Upper lobe of left lung (tissue), 6 donors: ENCODE measurements around the gene CNTNAP2. TPM values are rescaled to one million over a fixed set of nuclear protein-coding genes. Genes with fewer than 3 reads are reported as not detected.

Experiments used
- ATAC-seq, 2 donors: fragments of 200-7000 bp; cut with Tn5 transposase; one replicate each; pipeline ENCODE4 v1.9.1; 2022; ENCODE audit warnings: mild to moderate bottlenecking in 2 of 2, moderate library complexity in 2 of 2; ENCODE audit not compliant: low FRiP score in 2 of 2
- DNase-seq, 2 donors: peaks; one replicate each; pipeline ENCODE4 v3.0.0-alpha.2; 2019 to 2020
- H3K27ac ChIP-seq, 4 donors: fragments of 200-600 bp; sonication (generic); one replicate each; pipeline ENCODE4 v1.5.1; 2016 to 2019
- H3K27me3 ChIP-seq, 4 donors: fragments of 200-600 bp; sonication (generic); one replicate each; pipeline ENCODE4 v1.5.1; 2017 to 2019
- H3K36me3 ChIP-seq, 4 donors: fragments of 200-600 bp; sonication (generic); one replicate each; pipeline ENCODE4 v1.5.1; 2016 to 2019
- H3K4me1 ChIP-seq, 4 donors: fragments of 200-600 bp; sonication (generic); one replicate each; pipeline ENCODE4 v1.5.1; 2018 to 2019
- H3K4me3 ChIP-seq, 4 donors: fragments of 200-600 bp; sonication (generic); one replicate each; pipeline ENCODE4 v1.5.1; 2017 to 2019; ENCODE audit warnings: mild to moderate bottlenecking in 2 of 4, moderate library complexity in 1 of 4
- H3K9me3 ChIP-seq, 4 donors: fragments of 200-600 bp; sonication (generic); one replicate each; pipeline ENCODE4 v1.5.1; 2018 to 2019
- EP300 ChIP-seq, 4 donors: sonication (generic); formaldehyde crosslinking; IDR thresholded peaks; one replicate each; pipeline ENCODE4 v1.5.1; 2017; ENCODE audit warnings: antibody characterized with exemption in 4 of 4, control low read depth in 2 of 4
- POLR2A ChIP-seq, 4 donors: fragments of 450-650 bp; IDR thresholded peaks; one replicate each; pipeline ENCODE4 v1.5.1; 2016 to 2017; ENCODE audit warnings: antibody characterized with exemption in 4 of 4, mild to moderate bottlenecking in 2 of 4
- POLR2AphosphoS5 ChIP-seq, 2 donors: sonication (generic); formaldehyde crosslinking; IDR thresholded peaks; one replicate each; pipeline ENCODE4 v1.5.1; 2017; ENCODE audit warnings: antibody characterized with exemption in 2 of 2
- WGBS, 2 donors: methylation state at CpG; one replicate each; pipeline ENCODE4 v1.1.5; 2017 to 2018; 5-methylcytosine and 5-hydroxymethylcytosine counted together
- total RNA-seq, 6 donors: library from RNA; depleted of rRNA in 4 of 6; stranded (reverse); fragments of >200 nt in 4 of 6; gene quantifications; one replicate each; pipeline versions ENCODE4 v1.1.0 to v1.2.1, GENCODE V29; 2016 to 2021
- TF ChIP-seq, protein P1 (sequence below), 6 experiments: fragments of 450-650 bp in 4 of 6; fragments of 200-600 bp in 2 of 6; sonication (generic) in 2 of 6; IDR thresholded peaks; one replicate each; pipeline ENCODE4 v1.5.1; 2016 to 2019; ENCODE audit warnings: antibody characterized with exemption in 6 of 6
- donor health status: DM: no; HTN: no; CAD: no; lungs with moderate emphysema.
- donor health status: DM: no; HTN: yes; CAD: no; lungs with severe emphysema.

CNTNAP2 gene
- total RNA-seq, 6 donors from 2014 or later: 0.06 to 1.0 (median 0.37) TPM

- Histone ChIP-seq H3K36me3 (no peaks in the 10 kb centered on the region), H3K9me3 (peaks cover 0 to 4% (median 0%) of the 10 kb centered on the region in 4 donors), H3K27me3 (no peaks in the 10 kb centered on the region), H3K27ac (no peak overlapping the region), H3K4me3 (no peak overlapping the region), H3K4me1 (no peaks in the 10 kb centered on the region)
- 87 to 88% methylated on average over 10 of the region's 10 CpGs for WGBS, 2 donors
- ATAC-seq (no peak), DNase-seq (no peak)
- TF ChIP-seq POLR2AphosphoS5 (IDR thresholded peaks at IDR 0.05) (no peak), POLR2A (IDR thresholded peaks at IDR 0.05) (no peak), EP300 (IDR thresholded peaks at IDR 0.05) (no peak)
- TF ChIP-seq, protein P1, sequence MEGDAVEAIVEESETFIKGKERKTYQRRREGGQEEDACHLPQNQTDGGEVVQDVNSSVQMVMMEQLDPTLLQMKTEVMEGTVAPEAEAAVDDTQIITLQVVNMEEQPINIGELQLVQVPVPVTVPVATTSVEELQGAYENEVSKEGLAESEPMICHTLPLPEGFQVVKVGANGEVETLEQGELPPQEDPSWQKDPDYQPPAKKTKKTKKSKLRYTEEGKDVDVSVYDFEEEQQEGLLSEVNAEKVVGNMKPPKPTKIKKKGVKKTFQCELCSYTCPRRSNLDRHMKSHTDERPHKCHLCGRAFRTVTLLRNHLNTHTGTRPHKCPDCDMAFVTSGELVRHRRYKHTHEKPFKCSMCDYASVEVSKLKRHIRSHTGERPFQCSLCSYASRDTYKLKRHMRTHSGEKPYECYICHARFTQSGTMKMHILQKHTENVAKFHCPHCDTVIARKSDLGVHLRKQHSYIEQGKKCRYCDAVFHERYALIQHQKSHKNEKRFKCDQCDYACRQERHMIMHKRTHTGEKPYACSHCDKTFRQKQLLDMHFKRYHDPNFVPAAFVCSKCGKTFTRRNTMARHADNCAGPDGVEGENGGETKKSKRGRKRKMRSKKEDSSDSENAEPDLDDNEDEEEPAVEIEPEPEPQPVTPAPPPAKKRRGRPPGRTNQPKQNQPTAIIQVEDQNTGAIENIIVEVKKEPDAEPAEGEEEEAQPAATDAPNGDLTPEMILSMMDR (IDR thresholded peaks at IDR 0.05): no peak
Measured at GRCh38 chr7:148385009-148385682, 2268.5 kb downstream of the CNTNAP2 start.

DNA sequence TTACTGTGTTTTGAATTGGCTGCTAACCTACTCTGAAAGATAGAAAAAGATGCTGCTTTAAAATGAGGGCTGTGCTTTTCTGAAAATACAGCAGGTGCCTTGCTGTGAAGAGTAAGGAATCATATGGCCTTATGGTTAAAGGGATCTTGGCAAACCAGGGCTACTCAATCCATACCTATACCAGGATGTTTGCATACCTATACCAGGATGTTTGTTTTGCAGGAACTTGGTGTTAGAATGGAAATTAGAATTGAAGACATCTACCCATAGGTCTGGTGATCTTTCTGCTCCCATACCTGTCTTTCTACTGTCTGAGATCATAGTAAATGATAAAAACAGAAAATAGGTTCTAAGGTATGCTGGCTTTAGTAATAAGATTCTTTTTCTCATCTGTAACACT is 2273.8 kb downstream of the CNTNAP2 start:
- H3K4me3 ChIP-seq: no peak overlapping the region
- no peak for DNase-seq
- TF ChIP-seq, protein P1 (IDR thresholded peaks at IDR 0.05): no peak
- no peak for TF ChIP-seq POLR2A (IDR thresholded peaks at IDR 0.05)
- no peak for TF ChIP-seq EP300 (IDR thresholded peaks at IDR 0.05)

DNA sequence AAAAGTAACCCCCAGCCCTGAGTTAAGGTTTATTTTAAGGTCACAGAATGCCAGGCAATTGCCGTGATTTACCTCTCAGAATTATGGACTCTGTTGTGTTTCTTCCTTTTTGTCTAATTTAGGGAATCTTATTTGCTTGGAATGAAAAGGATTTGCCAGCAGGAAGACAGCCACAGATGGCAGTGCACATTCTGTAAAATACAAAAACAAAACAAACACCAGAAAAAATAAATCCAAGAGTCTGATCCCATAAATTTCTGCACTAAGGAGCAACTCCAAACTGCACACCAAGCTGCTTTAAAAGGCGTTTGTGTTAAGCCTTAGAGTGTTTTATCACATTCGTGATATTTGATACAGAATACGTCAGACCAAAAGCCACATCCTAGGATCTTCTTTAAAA is 2275.0 kb downstream of the CNTNAP2 start:
- Histone ChIP-seq H3K4me3 (no peak overlapping the region), H3K27ac (no peak overlapping the region), H3K36me3 (no peaks in the 10 kb centered on the region), H3K9me3 (no peaks in the 10 kb centered on the region), H3K27me3 (no peaks in the 10 kb centered on the region), H3K4me1 (no peaks in the 10 kb centered on the region)
- WGBS, 2 donors: 79 to 82% methylated on average over 4 of the region's 4 CpGs
- ATAC-seq (no peak), DNase-seq (no peak)
- no peak for TF ChIP-seq EP300 (IDR thresholded peaks at IDR 0.05)
- no peak for TF ChIP-seq POLR2A (IDR thresholded peaks at IDR 0.05)
- TF ChIP-seq, protein P1 (IDR thresholded peaks at IDR 0.05): no peak
- TF ChIP-seq POLR2AphosphoS5 (IDR thresholded peaks at IDR 0.05): no peak

More for the DNA sequence above, 2273.8 kb downstream of the CNTNAP2 start:
- H3K4me1 ChIP-seq: no peaks in the 10 kb centered on the region
- no peaks in the 10 kb centered on the region for H3K36me3 ChIP-seq
- no peaks in the 10 kb centered on the region for H3K9me3 ChIP-seq
- no peaks in the 10 kb centered on the region for H3K27me3 ChIP-seq
- no peak for ATAC-seq
- H3K27ac ChIP-seq: no peak overlapping the region

GRCh38 chr7:148394582-148394981 is 2278.0 kb downstream of the CNTNAP2 start:
- Histone ChIP-seq H3K36me3 (no peaks in the 10 kb centered on the region), H3K4me1 (no peaks in the 10 kb centered on the region), H3K9me3 (no peaks in the 10 kb centered on the region), H3K27ac (no peak overlapping the region), H3K4me3 (no peak overlapping the region), H3K27me3 (no peaks in the 10 kb centered on the region)
- DNase-seq: no peak
- TF ChIP-seq, protein P1 (IDR thresholded peaks at IDR 0.05): no peak
- TF ChIP-seq POLR2A (IDR thresholded peaks at IDR 0.05) (no peak), EP300 (IDR thresholded peaks at IDR 0.05) (no peak), POLR2AphosphoS5 (IDR thresholded peaks at IDR 0.05) (no peak)
- no peak for ATAC-seq
- WGBS, 2 donors: 82 to 85% methylated on average over 3 of the region's 3 CpGs

GRCh38 chr7:148395352-148395811 is 2278.8 kb downstream of the CNTNAP2 start:
- 54 to 68% methylated on average over 7 of the region's 7 CpGs for WGBS, 2 donors
- no peak overlapping the region for H3K27ac ChIP-seq
- ATAC-seq (no peak), DNase-seq (no peak)
- no peak overlapping the region for H3K4me3 ChIP-seq
- H3K27me3 ChIP-seq: no peaks in the 10 kb centered on the region
- no peak for TF ChIP-seq EP300 (IDR thresholded peaks at IDR 0.05)
- no peak for TF ChIP-seq POLR2AphosphoS5 (IDR thresholded peaks at IDR 0.05)
- no peak for TF ChIP-seq POLR2A (IDR thresholded peaks at IDR 0.05)
- TF ChIP-seq, protein P1 (IDR thresholded peaks at IDR 0.05): no peak
- no peaks in the 10 kb centered on the region for H3K36me3 ChIP-seq
- no peaks in the 10 kb centered on the region for H3K9me3 ChIP-seq
- H3K4me1 ChIP-seq: no peaks in the 10 kb centered on the region
